Neural crest cell (in vitro differentiated cells): ENCODE results near the gene PLAC1. TPM values are rescaled to one million over a fixed set of nuclear protein-coding genes. Genes with fewer than 3 reads are reported as not detected.

Experiments
- DNase-seq: peaks from one replicate; pipeline ENCODE4 v3.0.0; 2021; ENCODE audit warnings: low read depth, mixed read lengths, low spot score
- H3K27ac Mint-ChIP-seq: one replicate; pipeline ENCODE4 v1.8.0; 2021; ENCODE audit warnings: mild to moderate bottlenecking, mixed read lengths; ENCODE audit not compliant: unreplicated experiment
- H3K27me3 Mint-ChIP-seq: 2 replicates; pipeline ENCODE4 v1.8.0; 2021; ENCODE audit warnings: low read depth, mild to moderate bottlenecking, mixed read lengths
- H3K36me3 Mint-ChIP-seq: 2 replicates; pipeline ENCODE4 v1.8.0; 2021; ENCODE audit warnings: low read depth, mild to moderate bottlenecking, mixed read lengths
- H3K4me1 Mint-ChIP-seq: 2 replicates; pipeline ENCODE4 v1.8.0; 2021; ENCODE audit warnings: mixed read lengths
- H3K4me3 Mint-ChIP-seq: one replicate; pipeline ENCODE4 v1.8.0; 2021; ENCODE audit warnings: mild to moderate bottlenecking, mixed read lengths
- H3K9me3 Mint-ChIP-seq: 2 replicates; pipeline ENCODE4 v1.8.0; 2021; ENCODE audit warnings: mixed read lengths
- CTCF ChIP-seq: fragments of 200-600 bp; sonication (generic); conservative IDR thresholded peaks from 2 replicates; pipeline ENCODE4 v1.5.0; 2021; ENCODE audit warnings: antibody characterized with exemption, mild to moderate bottlenecking
- total RNA-seq: library from RNA; stranded (reverse); gene quantifications from 2 replicates; pipeline ENCODE4 v1.2.1, GENCODE V29; 2021

Gene PLAC1
- total RNA-seq, 1 donor from 2014 or later: not detected

DNA sequence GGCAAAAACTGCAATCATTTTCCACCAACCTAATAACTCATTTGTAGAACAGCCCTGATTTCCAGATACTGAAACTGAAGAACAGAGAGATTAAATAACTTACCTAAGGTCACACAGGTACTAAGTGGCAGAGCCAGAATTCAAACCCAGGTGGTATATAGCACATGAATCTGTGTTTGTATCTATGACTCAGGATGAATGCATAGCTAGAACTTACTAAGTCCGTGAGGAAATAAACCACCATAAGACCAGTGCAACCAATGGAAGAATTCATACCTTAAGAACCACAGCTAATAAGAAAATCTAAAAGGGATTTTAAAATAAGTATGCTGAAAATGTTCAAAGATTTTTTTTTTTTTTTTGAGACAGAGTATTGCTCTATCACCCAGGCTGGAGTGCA lies 1.5 kb upstream of the PLAC1 start:
- H3K4me3 Mint-ChIP-seq: no peak overlapping the region
- H3K27ac Mint-ChIP-seq: no peak overlapping the region
- H3K27me3 Mint-ChIP-seq: no peaks in the 10 kb centered on the region
- H3K4me1 Mint-ChIP-seq: no peaks in the 10 kb centered on the region
- peaks cover 3% of the 10 kb centered on the region for H3K9me3 Mint-ChIP-seq
- H3K36me3 Mint-ChIP-seq: no peaks in the 10 kb centered on the region
- DNase-seq: no peak
- no peak for TF ChIP-seq CTCF

DNA sequence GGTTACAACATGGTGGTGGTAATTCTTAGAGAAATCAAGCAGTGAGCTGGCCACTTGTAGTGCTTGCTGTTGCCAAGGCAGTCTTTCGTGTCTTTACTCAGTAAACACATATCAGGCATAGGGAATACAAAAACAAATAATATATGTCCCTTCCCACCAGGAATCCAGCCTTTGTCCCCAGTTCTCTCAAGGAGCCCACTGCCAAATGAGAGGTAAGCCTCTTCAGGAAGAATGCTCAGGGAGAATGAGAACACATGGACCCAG lies 421 bp upstream of the PLAC1 start:
- no peak for DNase-seq
- Mint-ChIP-seq H3K27me3 (no peaks in the 10 kb centered on the region), H3K4me3 (no peak overlapping the region), H3K4me1 (no peaks in the 10 kb centered on the region), H3K27ac (no peak overlapping the region), H3K9me3 (peaks cover 3% of the 10 kb centered on the region), H3K36me3 (no peaks in the 10 kb centered on the region)
- no peak for TF ChIP-seq CTCF

GRCh38 chrX:134654398-134655012 lies 3.8 kb downstream of the PLAC1 start:
- no peak overlapping the region for H3K27ac Mint-ChIP-seq
- peaks cover 5% of the 10 kb centered on the region for H3K9me3 Mint-ChIP-seq
- H3K27me3 Mint-ChIP-seq: no peaks in the 10 kb centered on the region
- no peaks in the 10 kb centered on the region for H3K4me1 Mint-ChIP-seq
- no peak for DNase-seq
- H3K36me3 Mint-ChIP-seq: no peaks in the 10 kb centered on the region
- no peak for TF ChIP-seq CTCF
- no peak overlapping the region for H3K4me3 Mint-ChIP-seq

GRCh38 chrX:134653835-134654234 lies 4.4 kb downstream of the PLAC1 start:
- no peaks in the 10 kb centered on the region for H3K36me3 Mint-ChIP-seq
- H3K27ac Mint-ChIP-seq: no peak overlapping the region
- no peaks in the 10 kb centered on the region for H3K4me1 Mint-ChIP-seq
- DNase-seq: no peak
- peaks cover 8% of the 10 kb centered on the region for H3K9me3 Mint-ChIP-seq
- H3K4me3 Mint-ChIP-seq: no peak overlapping the region
- H3K27me3 Mint-ChIP-seq: no peaks in the 10 kb centered on the region
- TF ChIP-seq CTCF: no peak

DNA sequence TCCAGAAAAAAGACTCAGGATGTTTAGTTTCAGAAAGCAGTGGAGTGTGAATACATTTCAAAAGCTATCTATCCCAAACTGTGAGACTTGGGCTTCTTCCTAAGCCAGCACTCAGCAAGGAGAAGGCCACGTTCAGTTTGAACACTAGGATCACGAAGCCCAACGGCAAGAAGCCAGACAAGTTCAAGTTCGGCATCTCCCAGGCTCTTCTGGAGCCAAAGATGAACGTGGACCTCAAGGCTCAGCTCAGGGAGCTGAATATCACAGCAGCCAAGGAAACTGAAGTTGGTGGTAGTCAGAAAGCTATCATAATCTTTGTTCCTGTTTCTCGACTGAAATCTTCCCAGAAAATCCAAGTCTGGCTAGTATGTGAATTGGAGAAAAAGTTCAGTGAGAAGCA lies 7.6 kb downstream of the PLAC1 start:
- Mint-ChIP-seq H3K36me3 (peaks cover 4% of the 10 kb centered on the region), H3K27ac (no peak overlapping the region), H3K4me3 (no peak overlapping the region), H3K4me1 (no peaks in the 10 kb centered on the region), H3K9me3 (peaks cover 14% of the 10 kb centered on the region), H3K27me3 (no peaks in the 10 kb centered on the region)
- TF ChIP-seq CTCF: no peak
- no peak for DNase-seq

GRCh38 chrX:134649770-134650169 lies 8.5 kb downstream of the PLAC1 start:
- no peak overlapping the region for H3K27ac Mint-ChIP-seq
- H3K9me3 Mint-ChIP-seq: peaks cover 20% of the 10 kb centered on the region
- no peaks in the 10 kb centered on the region for H3K4me1 Mint-ChIP-seq
- DNase-seq: no peak
- no peaks in the 10 kb centered on the region for H3K27me3 Mint-ChIP-seq
- H3K4me3 Mint-ChIP-seq: no peak overlapping the region
- TF ChIP-seq CTCF: no peak
- peaks cover 4% of the 10 kb centered on the region for H3K36me3 Mint-ChIP-seq
